Aorta (tissue), 4 donors: ENCODE results near the gene TMEM147. TPM values are rescaled to one million over a fixed set of nuclear protein-coding genes. Genes with fewer than 3 reads are reported as not detected.

ENCODE experiments used
- polyA plus RNA-seq, 2 donors: library from polyadenylated mRNA; stranded (reverse); fragments of 200-250 nt; gene quantifications; one replicate each; pipeline ENCODE4 v1.2.3, GENCODE V29; 2013
- total RNA-seq, 2 donors: library from RNA; stranded (reverse); fragmentation: NEBNext Ultra II Directional; extraction: Animal tissue kit (Norgen Biotek cat#: 25700); gene quantifications; one replicate each; pipeline ENCODE4 v1.2.1, GENCODE V29; 2021
- donor health status: healthy with polysubstance abuse.
- donor health status: Bipolar disorder and iron deficiency.
- donor health status: DM: no; HTN: no; CAD: no.
- donor health status: DM: yes; HTN: yes; CAD: no.

TMEM147 gene
- total and polyA plus RNA-seq, 4 donors = 48.0 to 123 (median 69.1) TPM

Other genes starting within 250 kb of the TMEM147 start
- 1 to 10 TPM; 2.9 to 3.1 TPM for gene CD22, start 216.4 kb upstream of the TMEM147 start, total RNA-seq
- gene CD22, start 216.4 kb upstream of the TMEM147 start, polyA plus RNA-seq = under 1 TPM in 1 of 2 donors, not detected in 1; 0.75 TPM
- not detected for gene FFAR1, start 197.7 kb upstream of the TMEM147 start, total RNA-seq
- gene FFAR1, start 197.7 kb upstream of the TMEM147 start, polyA plus RNA-seq = not detected
- gene FFAR3, start 187.2 kb upstream of the TMEM147 start, total RNA-seq = under 1 TPM; 0.32 to 0.39 TPM
- not detected for gene FFAR3, start 187.2 kb upstream of the TMEM147 start, polyA plus RNA-seq
- not detected for gene GPR42, start 174.6 kb upstream of the TMEM147 start, total RNA-seq
- gene GPR42, start 174.6 kb upstream of the TMEM147 start, polyA plus RNA-seq = not detected
- gene FFAR2, start 97.4 kb upstream of the TMEM147 start, total RNA-seq = 1 to 10 TPM; 1.2 to 2.0 TPM
- gene FFAR2, start 97.4 kb upstream of the TMEM147 start, polyA plus RNA-seq = under 1 TPM in 1 of 2 donors, not detected in 1; 0.15 TPM
- gene KRTDAP, start 55.2 kb upstream of the TMEM147 start, total RNA-seq = not detected
- not detected for gene KRTDAP, start 55.2 kb upstream of the TMEM147 start, polyA plus RNA-seq
- gene DMKN, start 32.0 kb upstream of the TMEM147 start, total RNA-seq = 10 to 100 TPM; 25.9 to 27.1 TPM
- gene DMKN, start 32.0 kb upstream of the TMEM147 start, polyA plus RNA-seq = 10 to 100 TPM; 22.2 to 43.7 TPM
- not detected for gene SBSN, start 17.3 kb upstream of the TMEM147 start, total RNA-seq
- under 1 TPM in 1 of 2 donors, not detected in 1; 0.23 TPM for gene SBSN, start 17.3 kb upstream of the TMEM147 start, polyA plus RNA-seq
- gene GAPDHS, start 12.2 kb upstream of the TMEM147 start, total RNA-seq = not detected
- not detected for gene GAPDHS, start 12.2 kb upstream of the TMEM147 start, polyA plus RNA-seq
- gene ATP4A, start 18.0 kb downstream of the TMEM147 start, total RNA-seq = not detected
- not detected for gene ATP4A, start 18.0 kb downstream of the TMEM147 start, polyA plus RNA-seq
- gene PMIS2, start 40.5 kb downstream of the TMEM147 start, total RNA-seq = not detected
- gene PMIS2, start 40.5 kb downstream of the TMEM147 start, polyA plus RNA-seq = not detected
- 10 to 100 TPM in 1 of 2 donors, 1 to 10 TPM in 1; 5.3 to 10.5 TPM for gene HAUS5, start 67.1 kb downstream of the TMEM147 start, total RNA-seq
- 10 to 100 TPM in 1 of 2 donors, 1 to 10 TPM in 1; 2.9 to 17.5 TPM for gene HAUS5, start 67.1 kb downstream of the TMEM147 start, polyA plus RNA-seq
- 10 to 100 TPM; 53.7 to 62.0 TPM for gene RBM42, start 83.4 kb downstream of the TMEM147 start, total RNA-seq
- gene RBM42, start 83.4 kb downstream of the TMEM147 start, polyA plus RNA-seq = 10 to 100 TPM; 41.8 to 66.8 TPM
- 1 to 10 TPM in 1 of 2 donors, under 1 TPM in 1; 0.62 to 1.2 TPM for gene ETV2, start 96.1 kb downstream of the TMEM147 start, total RNA-seq
- gene ETV2, start 96.1 kb downstream of the TMEM147 start, polyA plus RNA-seq = 1 to 10 TPM in 1 of 2 donors, under 1 TPM in 1; 0.46 to 1.9 TPM
- gene COX6B1, start 102.7 kb downstream of the TMEM147 start, total RNA-seq = 100 to 1,000 TPM; 196 to 216 TPM
- 100 to 1,000 TPM; 502 to 730 TPM for gene COX6B1, start 102.7 kb downstream of the TMEM147 start, polyA plus RNA-seq
- gene UPK1A, start 120.9 kb downstream of the TMEM147 start, total RNA-seq = not detected
- 1 to 10 TPM in 1 of 2 donors, under 1 TPM in 1; 0.54 to 1.5 TPM for gene UPK1A, start 120.9 kb downstream of the TMEM147 start, polyA plus RNA-seq
- gene ZBTB32, start 158.9 kb downstream of the TMEM147 start, total RNA-seq = under 1 TPM in 1 of 2 donors, not detected in 1; 0.19 TPM
- gene ZBTB32, start 158.9 kb downstream of the TMEM147 start, polyA plus RNA-seq = not detected
- 10 to 100 TPM; 33.6 to 37.9 TPM for gene KMT2B, start 172.4 kb downstream of the TMEM147 start, total RNA-seq
- gene KMT2B, start 172.4 kb downstream of the TMEM147 start, polyA plus RNA-seq = 10 to 100 TPM in 1 of 2 donors, 1 to 10 TPM in 1; 6.4 to 43.3 TPM
- 10 to 100 TPM in 1 of 2 donors, 1 to 10 TPM in 1; 8.1 to 14.9 TPM for gene IGFLR1, start 196.8 kb downstream of the TMEM147 start, total RNA-seq
- gene IGFLR1, start 196.8 kb downstream of the TMEM147 start, polyA plus RNA-seq = 10 to 100 TPM in 1 of 2 donors, 1 to 10 TPM in 1; 5.1 to 10.9 TPM
- gene U2AF1L4, start 199.8 kb downstream of the TMEM147 start, total RNA-seq = 10 to 100 TPM; 14.8 to 22.0 TPM
- 10 to 100 TPM; 24.7 to 70.4 TPM for gene U2AF1L4, start 199.8 kb downstream of the TMEM147 start, polyA plus RNA-seq
- gene PSENEN, start 200.0 kb downstream of the TMEM147 start, total RNA-seq = 10 to 100 TPM; 32.9 to 37.0 TPM
- gene PSENEN, start 200.0 kb downstream of the TMEM147 start, polyA plus RNA-seq = 10 to 100 TPM; 32.4 to 59.2 TPM
- gene LIN37, start 202.9 kb downstream of the TMEM147 start, total RNA-seq = 10 to 100 TPM; 10.6 to 13.3 TPM
- 10 to 100 TPM; 13.1 to 91.2 TPM for gene LIN37, start 202.9 kb downstream of the TMEM147 start, polyA plus RNA-seq
- 100 to 1,000 TPM; 148 to 152 TPM for gene HSPB6, start 211.4 kb downstream of the TMEM147 start, total RNA-seq
- gene HSPB6, start 211.4 kb downstream of the TMEM147 start, polyA plus RNA-seq = 100 to 1,000 TPM in 1 of 2 donors, 10 to 100 TPM in 1; 73.9 to 131 TPM
- gene PROSER3, start 212.6 kb downstream of the TMEM147 start, total RNA-seq = 10 to 100 TPM; 18.7 to 19.6 TPM
- gene PROSER3, start 212.6 kb downstream of the TMEM147 start, polyA plus RNA-seq = 10 to 100 TPM in 1 of 2 donors, 1 to 10 TPM in 1; 4.1 to 18.7 TPM
- 10 to 100 TPM; 12.3 to 27.8 TPM for gene ARHGAP33, start 229.9 kb downstream of the TMEM147 start, total RNA-seq
- 10 to 100 TPM in 1 of 2 donors, 1 to 10 TPM in 1; 1.9 to 22.1 TPM for gene ARHGAP33, start 229.9 kb downstream of the TMEM147 start, polyA plus RNA-seq